WTC11 (cell line): Measurements from ENCODE around the gene ZNF532. TPM values are rescaled to one million over a fixed set of nuclear protein-coding genes. Genes with fewer than 3 reads are reported as not detected.

ENCODE experiments used
- ATAC-seq: fragments of 200-7000 bp; cut with Tn5 transposase; 2 replicates; pipeline ENCODE4 v1.10.0; 2021; ENCODE audit warnings: mild to moderate bottlenecking, moderate library complexity
- CTCF ChIA-PET: fragments of 300-600 bp; sonication (Branson Sonifier 250); formaldehyde crosslinking; loops from one replicate; lab custom pipeline; 2021; ENCODE audit warnings: antibody characterized with exemption; lab: Charles Lee
- POLR2A ChIA-PET: fragments of 350-600 bp; sonication (Branson Sonifier 250); formaldehyde crosslinking; loops from one replicate; lab custom pipeline; 2021; ENCODE audit warnings: antibody characterized with exemption; lab: Charles Lee
- DNase-seq: peaks from one replicate; pipeline ENCODE4 v3.0.0; 2021; ENCODE audit warnings: low spot score
- H3K27ac Mint-ChIP-seq: 2 replicates; pipeline ENCODE4 v1.8.0; 2021; ENCODE audit warnings: mixed read lengths
- H3K27me3 Mint-ChIP-seq: 2 replicates; pipeline ENCODE4 v1.8.0; 2021; ENCODE audit warnings: low read depth, mild to moderate bottlenecking, moderate library complexity, mixed read lengths
- H3K36me3 Mint-ChIP-seq: 2 replicates; pipeline ENCODE4 v1.8.0; 2021; ENCODE audit warnings: mixed read lengths
- H3K4me1 Mint-ChIP-seq: 2 replicates; pipeline ENCODE4 v1.8.0; 2022; ENCODE audit warnings: mixed read lengths
- H3K4me3 Mint-ChIP-seq: 2 replicates; pipeline ENCODE4 v1.8.0; 2021; ENCODE audit warnings: mild to moderate bottlenecking, moderate library complexity, mixed read lengths
- H3K9me3 Mint-ChIP-seq: 2 replicates; pipeline ENCODE4 v1.8.0; 2021; ENCODE audit warnings: mixed read lengths
- EMX1 ChIP-seq: fragments of 250-450 bp; sonication (Bioruptor Pico); IDR thresholded peaks from 2 replicates; pipeline ENCODE4 v1.8.0; 2021; ENCODE audit warnings: mild to moderate bottlenecking
- GABPB1 ChIP-seq: sonication (generic); formaldehyde crosslinking; IDR thresholded peaks from 2 replicates; pipeline ENCODE4 v1.8.1; 2023; ENCODE audit warnings: mild to moderate bottlenecking, missing genetic modification reagents
- JAZF1 ChIP-seq: fragments of 250-450 bp; sonication (Bioruptor Pico); IDR thresholded peaks from 2 replicates; pipeline ENCODE4 v1.9.0; 2021; ENCODE audit warnings: moderate library complexity, mild to moderate bottlenecking, inconsistent platforms
- SMAD4 ChIP-seq: sonication (generic); formaldehyde crosslinking; IDR thresholded peaks from 2 replicates; pipeline ENCODE4 v1.8.0; 2022; ENCODE audit warnings: mild to moderate bottlenecking, missing genetic modification reagents
- TEAD1 ChIP-seq: sonication (generic); formaldehyde crosslinking; IDR thresholded peaks from 2 replicates; pipeline ENCODE4 v1.8.0; 2022; ENCODE audit warnings: mild to moderate bottlenecking, missing genetic modification reagents
- ZNF219 ChIP-seq: sonication (generic); formaldehyde crosslinking; IDR thresholded peaks from 2 replicates; pipeline ENCODE4 v1.8.0; 2023; ENCODE audit warnings: missing genetic modification reagents, mild to moderate bottlenecking, borderline replicate concordance
- ZNF263 ChIP-seq: sonication (generic); formaldehyde crosslinking; IDR thresholded peaks from 2 replicates; pipeline ENCODE4 v1.8.1; 2022; ENCODE audit warnings: low read depth, mild to moderate bottlenecking, moderate library complexity, missing genetic modification reagents
- ZNF416 ChIP-seq: fragments of 250-450 bp; sonication (Bioruptor Pico); IDR thresholded peaks from 2 replicates; pipeline ENCODE4 v1.9.0; 2021; ENCODE audit warnings: mild to moderate bottlenecking, inconsistent platforms
- ZNF671 ChIP-seq: fragments of 250-450 bp; sonication (Bioruptor Pico); IDR thresholded peaks from 2 replicates; pipeline ENCODE4 v1.8.0; 2021; ENCODE audit warnings: mild to moderate bottlenecking
- total RNA-seq: library from RNA; stranded (reverse); gene quantifications from 3 replicates; pipeline ENCODE4 v1.2.3, GENCODE V29; 2021
- TF ChIP-seq, protein P1 (sequence below): sonication (generic); formaldehyde crosslinking; IDR thresholded peaks from 2 replicates; pipeline ENCODE4 v1.8.1; 2023; ENCODE audit warnings: mild to moderate bottlenecking, missing genetic modification reagents, borderline replicate concordance
- TF ChIP-seq, protein P2 (sequence below): fragments of 250-450 bp; sonication (Bioruptor Pico); conservative IDR thresholded peaks from 2 replicates; pipeline ENCODE4 v1.9.0; 2021; ENCODE audit warnings: mild to moderate bottlenecking
- TF ChIP-seq, protein P3 (sequence below): fragments of 250-450 bp; sonication (Bioruptor Pico); IDR thresholded peaks from 2 replicates; pipeline ENCODE4 v1.9.0; 2021; ENCODE audit warnings: mild to moderate bottlenecking, borderline replicate concordance
- TF ChIP-seq, protein P4 (sequence below): sonication (generic); formaldehyde crosslinking; IDR thresholded peaks from 2 replicates; pipeline ENCODE4 v1.8.1; 2022; ENCODE audit warnings: mild to moderate bottlenecking, missing genetic modification reagents, moderate library complexity, borderline replicate concordance
- TF ChIP-seq, protein P5 (sequence below): sonication (generic); formaldehyde crosslinking; conservative IDR thresholded peaks from 2 replicates; pipeline ENCODE4 v1.8.1; 2022; ENCODE audit warnings: mild to moderate bottlenecking, missing genetic modification reagents
- TF ChIP-seq, protein P6 (sequence below): sonication (generic); formaldehyde crosslinking; IDR thresholded peaks from 2 replicates; pipeline ENCODE4 v1.8.0; 2022; ENCODE audit warnings: mild to moderate bottlenecking, missing genetic modification reagents
- TF ChIP-seq, protein P7 (sequence below): sonication (generic); formaldehyde crosslinking; IDR thresholded peaks from 2 replicates; pipeline ENCODE4 v1.8.0; 2023; ENCODE audit warnings: missing genetic modification reagents, mild to moderate bottlenecking, borderline replicate concordance

ZNF532 gene
- total RNA-seq, 1 experiment from 2014 or later, result 171 TPM

DNA sequence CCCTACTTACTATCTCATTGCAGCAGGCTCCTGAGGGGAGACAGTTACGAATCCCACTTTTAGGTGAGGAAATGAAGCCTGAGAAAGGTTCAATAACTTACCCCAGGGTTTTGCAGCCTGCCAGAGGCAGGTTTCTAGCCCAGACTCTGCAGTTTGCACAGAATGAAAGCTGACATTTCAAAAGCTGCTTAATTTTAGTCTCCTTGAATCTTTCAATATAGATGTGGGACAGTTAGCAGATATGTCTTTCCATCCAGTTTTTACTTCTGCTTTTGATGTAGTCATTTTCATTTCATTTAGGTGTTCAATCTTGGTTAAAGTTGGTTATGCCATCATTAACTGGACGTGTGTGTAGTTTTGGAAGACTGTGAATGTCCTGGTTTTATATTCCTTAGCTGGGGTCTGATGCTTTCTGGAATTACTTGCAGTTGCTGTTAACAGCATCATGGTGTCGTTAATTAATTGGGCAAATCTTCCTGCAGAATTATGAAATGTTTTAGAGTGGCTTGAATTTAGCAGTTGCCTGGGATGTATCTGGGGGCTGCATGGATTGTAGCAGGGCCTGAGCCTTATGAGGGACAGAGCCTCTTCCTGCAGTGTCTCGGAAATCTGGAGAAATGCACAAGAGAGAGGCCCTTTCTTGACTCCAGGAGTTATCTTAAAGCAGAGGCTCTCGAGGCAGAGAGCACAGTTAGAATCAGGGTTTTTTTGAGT, 100.8 kb downstream of the ZNF532 start (continued):
- TF ChIP-seq, protein P1, sequence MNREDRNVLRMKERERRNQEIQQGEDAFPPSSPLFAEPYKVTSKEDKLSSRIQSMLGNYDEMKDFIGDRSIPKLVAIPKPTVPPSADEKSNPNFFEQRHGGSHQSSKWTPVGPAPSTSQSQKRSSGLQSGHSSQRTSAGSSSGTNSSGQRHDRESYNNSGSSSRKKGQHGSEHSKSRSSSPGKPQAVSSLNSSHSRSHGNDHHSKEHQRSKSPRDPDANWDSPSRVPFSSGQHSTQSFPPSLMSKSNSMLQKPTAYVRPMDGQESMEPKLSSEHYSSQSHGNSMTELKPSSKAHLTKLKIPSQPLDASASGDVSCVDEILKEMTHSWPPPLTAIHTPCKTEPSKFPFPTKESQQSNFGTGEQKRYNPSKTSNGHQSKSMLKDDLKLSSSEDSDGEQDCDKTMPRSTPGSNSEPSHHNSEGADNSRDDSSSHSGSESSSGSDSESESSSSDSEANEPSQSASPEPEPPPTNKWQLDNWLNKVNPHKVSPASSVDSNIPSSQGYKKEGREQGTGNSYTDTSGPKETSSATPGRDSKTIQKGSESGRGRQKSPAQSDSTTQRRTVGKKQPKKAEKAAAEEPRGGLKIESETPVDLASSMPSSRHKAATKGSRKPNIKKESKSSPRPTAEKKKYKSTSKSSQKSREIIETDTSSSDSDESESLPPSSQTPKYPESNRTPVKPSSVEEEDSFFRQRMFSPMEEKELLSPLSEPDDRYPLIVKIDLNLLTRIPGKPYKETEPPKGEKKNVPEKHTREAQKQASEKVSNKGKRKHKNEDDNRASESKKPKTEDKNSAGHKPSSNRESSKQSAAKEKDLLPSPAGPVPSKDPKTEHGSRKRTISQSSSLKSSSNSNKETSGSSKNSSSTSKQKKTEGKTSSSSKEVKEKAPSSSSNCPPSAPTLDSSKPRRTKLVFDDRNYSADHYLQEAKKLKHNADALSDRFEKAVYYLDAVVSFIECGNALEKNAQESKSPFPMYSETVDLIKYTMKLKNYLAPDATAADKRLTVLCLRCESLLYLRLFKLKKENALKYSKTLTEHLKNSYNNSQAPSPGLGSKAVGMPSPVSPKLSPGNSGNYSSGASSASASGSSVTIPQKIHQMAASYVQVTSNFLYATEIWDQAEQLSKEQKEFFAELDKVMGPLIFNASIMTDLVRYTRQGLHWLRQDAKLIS (CRISPR knock-in tag), result no peak
- TF ChIP-seq, all 79 proteins: peak for 0

DNA sequence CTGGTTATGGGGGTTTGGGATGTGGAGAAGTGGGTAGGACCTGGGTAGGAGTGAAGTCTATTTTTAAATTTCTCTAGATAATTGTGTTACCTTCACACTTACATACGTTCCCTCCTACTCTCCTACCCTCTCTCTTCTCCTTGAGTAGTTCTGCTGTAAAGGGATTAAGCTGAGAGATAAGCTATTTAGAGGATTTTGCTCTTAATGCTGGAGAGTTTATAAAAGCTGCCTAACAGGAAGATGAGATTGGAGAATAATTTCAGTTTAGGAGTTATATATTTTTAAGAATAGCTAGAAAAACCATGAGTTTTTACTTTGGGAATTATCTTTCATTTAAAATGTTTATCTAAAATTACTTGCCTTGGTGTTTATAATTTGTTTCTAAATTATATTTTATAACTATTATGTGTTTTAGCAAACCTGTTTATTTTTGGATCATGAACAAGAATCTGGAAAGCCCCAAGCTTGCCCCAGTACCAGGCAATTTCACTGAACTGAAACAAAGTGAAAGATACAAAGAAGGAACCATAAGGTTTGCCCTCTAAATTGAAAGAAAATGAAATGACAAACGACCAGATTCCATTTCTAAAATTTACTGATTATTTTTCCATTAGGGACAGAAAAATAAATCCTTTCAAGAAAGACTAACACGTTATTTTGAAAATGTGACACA, 101.5 kb downstream of the ZNF532 start:
- ChIA-PET CTCF (interaction anchor here (0.6 kb wide), 1 partner anchor 42 kb away, joined by 3 read pairs; no protein-coding TSS in a partner anchor), POLR2A (no interaction called here)
- no peak for ATAC-seq
- TF ChIP-seq EMX1 (CRISPR knock-in tag) (no peak), ZNF263 (CRISPR knock-in tag) (no peak), GABPB1 (CRISPR knock-in tag) (no peak), ZNF671 (CRISPR knock-in tag) (no peak), ZNF416 (no peak), TEAD1 (no peak), ZNF219 (CRISPR knock-in tag) (no peak), JAZF1 (CRISPR knock-in tag) (no peak), SMAD4 (no peak)
- TF ChIP-seq, protein P2, sequence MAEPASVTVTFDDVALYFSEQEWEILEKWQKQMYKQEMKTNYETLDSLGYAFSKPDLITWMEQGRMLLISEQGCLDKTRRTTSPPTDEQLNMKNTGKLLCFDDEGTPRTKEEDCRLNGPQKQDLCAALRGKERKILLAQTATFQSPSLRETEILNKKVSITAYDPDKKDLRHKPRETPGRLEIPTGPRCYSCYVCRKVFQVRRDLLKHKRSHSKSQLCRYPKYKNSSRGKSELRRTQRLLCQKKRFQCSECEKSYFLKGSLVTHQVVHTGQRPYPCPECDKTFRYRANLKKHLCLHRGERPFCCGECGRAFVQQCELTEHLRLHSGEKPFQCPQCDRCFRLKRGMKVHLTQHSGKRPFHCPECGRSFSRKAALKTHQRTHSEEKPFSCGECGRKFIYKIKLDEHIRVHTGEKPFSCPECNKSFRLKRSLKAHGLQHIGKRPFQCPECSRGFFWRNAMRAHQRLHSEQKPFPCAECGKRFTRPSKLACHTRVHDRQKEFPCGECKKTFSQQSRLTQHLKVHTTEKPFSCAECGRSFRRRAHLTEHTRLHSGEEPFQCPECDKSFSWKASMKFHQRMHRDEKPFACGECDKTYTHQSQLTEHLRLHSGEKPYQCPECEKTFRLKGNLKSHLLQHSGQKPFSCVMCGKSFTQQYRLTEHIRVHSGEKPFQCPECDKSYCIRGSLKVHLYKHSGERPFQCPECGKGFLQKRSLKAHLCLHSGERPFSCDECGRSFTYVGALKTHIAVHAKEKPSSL, result no peak
- TF ChIP-seq, protein P3, sequence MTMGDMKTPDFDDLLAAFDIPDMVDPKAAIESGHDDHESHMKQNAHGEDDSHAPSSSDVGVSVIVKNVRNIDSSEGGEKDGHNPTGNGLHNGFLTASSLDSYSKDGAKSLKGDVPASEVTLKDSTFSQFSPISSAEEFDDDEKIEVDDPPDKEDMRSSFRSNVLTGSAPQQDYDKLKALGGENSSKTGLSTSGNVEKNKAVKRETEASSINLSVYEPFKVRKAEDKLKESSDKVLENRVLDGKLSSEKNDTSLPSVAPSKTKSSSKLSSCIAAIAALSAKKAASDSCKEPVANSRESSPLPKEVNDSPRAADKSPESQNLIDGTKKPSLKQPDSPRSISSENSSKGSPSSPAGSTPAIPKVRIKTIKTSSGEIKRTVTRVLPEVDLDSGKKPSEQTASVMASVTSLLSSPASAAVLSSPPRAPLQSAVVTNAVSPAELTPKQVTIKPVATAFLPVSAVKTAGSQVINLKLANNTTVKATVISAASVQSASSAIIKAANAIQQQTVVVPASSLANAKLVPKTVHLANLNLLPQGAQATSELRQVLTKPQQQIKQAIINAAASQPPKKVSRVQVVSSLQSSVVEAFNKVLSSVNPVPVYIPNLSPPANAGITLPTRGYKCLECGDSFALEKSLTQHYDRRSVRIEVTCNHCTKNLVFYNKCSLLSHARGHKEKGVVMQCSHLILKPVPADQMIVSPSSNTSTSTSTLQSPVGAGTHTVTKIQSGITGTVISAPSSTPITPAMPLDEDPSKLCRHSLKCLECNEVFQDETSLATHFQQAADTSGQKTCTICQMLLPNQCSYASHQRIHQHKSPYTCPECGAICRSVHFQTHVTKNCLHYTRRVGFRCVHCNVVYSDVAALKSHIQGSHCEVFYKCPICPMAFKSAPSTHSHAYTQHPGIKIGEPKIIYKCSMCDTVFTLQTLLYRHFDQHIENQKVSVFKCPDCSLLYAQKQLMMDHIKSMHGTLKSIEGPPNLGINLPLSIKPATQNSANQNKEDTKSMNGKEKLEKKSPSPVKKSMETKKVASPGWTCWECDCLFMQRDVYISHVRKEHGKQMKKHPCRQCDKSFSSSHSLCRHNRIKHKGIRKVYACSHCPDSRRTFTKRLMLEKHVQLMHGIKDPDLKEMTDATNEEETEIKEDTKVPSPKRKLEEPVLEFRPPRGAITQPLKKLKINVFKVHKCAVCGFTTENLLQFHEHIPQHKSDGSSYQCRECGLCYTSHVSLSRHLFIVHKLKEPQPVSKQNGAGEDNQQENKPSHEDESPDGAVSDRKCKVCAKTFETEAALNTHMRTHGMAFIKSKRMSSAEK (CRISPR knock-in tag), result no peak
- TF ChIP-seq, protein P4, sequence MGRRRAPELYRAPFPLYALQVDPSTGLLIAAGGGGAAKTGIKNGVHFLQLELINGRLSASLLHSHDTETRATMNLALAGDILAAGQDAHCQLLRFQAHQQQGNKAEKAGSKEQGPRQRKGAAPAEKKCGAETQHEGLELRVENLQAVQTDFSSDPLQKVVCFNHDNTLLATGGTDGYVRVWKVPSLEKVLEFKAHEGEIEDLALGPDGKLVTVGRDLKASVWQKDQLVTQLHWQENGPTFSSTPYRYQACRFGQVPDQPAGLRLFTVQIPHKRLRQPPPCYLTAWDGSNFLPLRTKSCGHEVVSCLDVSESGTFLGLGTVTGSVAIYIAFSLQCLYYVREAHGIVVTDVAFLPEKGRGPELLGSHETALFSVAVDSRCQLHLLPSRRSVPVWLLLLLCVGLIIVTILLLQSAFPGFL (CRISPR knock-in tag), result no peak
- TF ChIP-seq, protein P5, sequence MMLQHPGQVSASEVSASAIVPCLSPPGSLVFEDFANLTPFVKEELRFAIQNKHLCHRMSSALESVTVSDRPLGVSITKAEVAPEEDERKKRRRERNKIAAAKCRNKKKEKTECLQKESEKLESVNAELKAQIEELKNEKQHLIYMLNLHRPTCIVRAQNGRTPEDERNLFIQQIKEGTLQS, result no peak
- TF ChIP-seq, protein P6, sequence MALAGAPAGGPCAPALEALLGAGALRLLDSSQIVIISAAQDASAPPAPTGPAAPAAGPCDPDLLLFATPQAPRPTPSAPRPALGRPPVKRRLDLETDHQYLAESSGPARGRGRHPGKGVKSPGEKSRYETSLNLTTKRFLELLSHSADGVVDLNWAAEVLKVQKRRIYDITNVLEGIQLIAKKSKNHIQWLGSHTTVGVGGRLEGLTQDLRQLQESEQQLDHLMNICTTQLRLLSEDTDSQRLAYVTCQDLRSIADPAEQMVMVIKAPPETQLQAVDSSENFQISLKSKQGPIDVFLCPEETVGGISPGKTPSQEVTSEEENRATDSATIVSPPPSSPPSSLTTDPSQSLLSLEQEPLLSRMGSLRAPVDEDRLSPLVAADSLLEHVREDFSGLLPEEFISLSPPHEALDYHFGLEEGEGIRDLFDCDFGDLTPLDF (CRISPR knock-in tag), result no peak
- TF ChIP-seq, protein P7, sequence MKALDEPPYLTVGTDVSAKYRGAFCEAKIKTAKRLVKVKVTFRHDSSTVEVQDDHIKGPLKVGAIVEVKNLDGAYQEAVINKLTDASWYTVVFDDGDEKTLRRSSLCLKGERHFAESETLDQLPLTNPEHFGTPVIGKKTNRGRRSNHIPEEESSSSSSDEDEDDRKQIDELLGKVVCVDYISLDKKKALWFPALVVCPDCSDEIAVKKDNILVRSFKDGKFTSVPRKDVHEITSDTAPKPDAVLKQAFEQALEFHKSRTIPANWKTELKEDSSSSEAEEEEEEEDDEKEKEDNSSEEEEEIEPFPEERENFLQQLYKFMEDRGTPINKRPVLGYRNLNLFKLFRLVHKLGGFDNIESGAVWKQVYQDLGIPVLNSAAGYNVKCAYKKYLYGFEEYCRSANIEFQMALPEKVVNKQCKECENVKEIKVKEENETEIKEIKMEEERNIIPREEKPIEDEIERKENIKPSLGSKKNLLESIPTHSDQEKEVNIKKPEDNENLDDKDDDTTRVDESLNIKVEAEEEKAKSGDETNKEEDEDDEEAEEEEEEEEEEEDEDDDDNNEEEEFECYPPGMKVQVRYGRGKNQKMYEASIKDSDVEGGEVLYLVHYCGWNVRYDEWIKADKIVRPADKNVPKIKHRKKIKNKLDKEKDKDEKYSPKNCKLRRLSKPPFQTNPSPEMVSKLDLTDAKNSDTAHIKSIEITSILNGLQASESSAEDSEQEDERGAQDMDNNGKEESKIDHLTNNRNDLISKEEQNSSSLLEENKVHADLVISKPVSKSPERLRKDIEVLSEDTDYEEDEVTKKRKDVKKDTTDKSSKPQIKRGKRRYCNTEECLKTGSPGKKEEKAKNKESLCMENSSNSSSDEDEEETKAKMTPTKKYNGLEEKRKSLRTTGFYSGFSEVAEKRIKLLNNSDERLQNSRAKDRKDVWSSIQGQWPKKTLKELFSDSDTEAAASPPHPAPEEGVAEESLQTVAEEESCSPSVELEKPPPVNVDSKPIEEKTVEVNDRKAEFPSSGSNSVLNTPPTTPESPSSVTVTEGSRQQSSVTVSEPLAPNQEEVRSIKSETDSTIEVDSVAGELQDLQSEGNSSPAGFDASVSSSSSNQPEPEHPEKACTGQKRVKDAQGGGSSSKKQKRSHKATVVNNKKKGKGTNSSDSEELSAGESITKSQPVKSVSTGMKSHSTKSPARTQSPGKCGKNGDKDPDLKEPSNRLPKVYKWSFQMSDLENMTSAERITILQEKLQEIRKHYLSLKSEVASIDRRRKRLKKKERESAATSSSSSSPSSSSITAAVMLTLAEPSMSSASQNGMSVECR, result no peak
- Mint-ChIP-seq H3K4me1 (peaks cover 49% of the 10 kb centered on the region), H3K36me3 (peaks cover 52% of the 10 kb centered on the region), H3K27ac (peak overlapping the region; percentile 79), H3K9me3 (no peaks in the 10 kb centered on the region), H3K4me3 (no peak overlapping the region), H3K27me3 (no peaks in the 10 kb centered on the region)
- DNase-seq, result no peak
